NCI-H1417 treated with DMSO at 0.1 percent for 48 hours (cell line): ENCODE measurements around the gene ST7.
"Not testable (repeated sequence)": the region's sequence is repeated elsewhere in the genome, so short reads cannot be mapped to it uniquely, and the experiment has no call there.

Experiments used
- DNase-seq: peaks from one replicate; lab custom pipeline; 2025; lab: John Stamatoyannopoulos, UW

The ST7 gene

GRCh38 chr7:117094457-117094856 is 141.2 kb downstream of the ST7 start:
- DNase-seq: no peak

- DNase-seq: no peak
These were observed 141.8 kb downstream of the ST7 start for GRCh38 chr7:117095055-117095454.

GRCh38 chr7:117096330-117096729 is 143.0 kb downstream of the ST7 start:
- DNase-seq: no peak

- DNase-seq: no peak
These were observed 143.6 kb downstream of the ST7 start for GRCh38 chr7:117096942-117097341.

- DNase-seq: no peak
These were observed 144.6 kb downstream of the ST7 start for GRCh38 chr7:117097860-117098259.

- no peak for DNase-seq
These were observed 145.2 kb downstream of the ST7 start for GRCh38 chr7:117098457-117098856.

GRCh38 chr7:117101026-117101425 is 147.7 kb downstream of the ST7 start:
- DNase-seq: no peak

GRCh38 chr7:117110480-117111315 is 157.4 kb downstream of the ST7 start:
- DNase-seq: no peak

GRCh38 chr7:117111535-117111934 is 158.2 kb downstream of the ST7 start:
- DNase-seq: no peak

GRCh38 chr7:117112640-117113039 is 159.3 kb downstream of the ST7 start:
- no peak for DNase-seq

GRCh38 chr7:117113871-117114270 is 160.6 kb downstream of the ST7 start:
- no peak for DNase-seq

- no peak for DNase-seq
These were observed 161.0 kb downstream of the ST7 start for GRCh38 chr7:117114272-117114671.

- DNase-seq: no peak
These were observed 162.9 kb downstream of the ST7 start for GRCh38 chr7:117116211-117116610.

- no peak for DNase-seq
These were observed 163.9 kb downstream of the ST7 start for GRCh38 chr7:117117172-117117571.

GRCh38 chr7:117118579-117119180 is 165.4 kb downstream of the ST7 start:
- no peak for DNase-seq

GRCh38 chr7:117119192-117119924 is 166.1 kb downstream of the ST7 start:
- DNase-seq: no peak

GRCh38 chr7:117120321-117120720 is 167.0 kb downstream of the ST7 start:
- DNase-seq: not testable (repeated sequence)

- not testable (repeated sequence) for DNase-seq
These were observed 168.7 kb downstream of the ST7 start for GRCh38 chr7:117122036-117122435.

GRCh38 chr7:117122536-117122935 is 169.2 kb downstream of the ST7 start:
- no peak for DNase-seq

- DNase-seq: no peak
These were observed 170.1 kb downstream of the ST7 start for GRCh38 chr7:117123311-117123926.

- DNase-seq: peak; percentile 28
These were observed 171.4 kb downstream of the ST7 start for GRCh38 chr7:117124591-117125220.

GRCh38 chr7:117126676-117127075 is 173.4 kb downstream of the ST7 start:
- no peak for DNase-seq
